HUES64 (cell line): ENCODE data around the gene FOXA3.
"Not testable (repeated sequence)": the region's sequence is repeated elsewhere in the genome, so short reads cannot be mapped to it uniquely, and the experiment has no call there.

Experiments
- H3K27ac ChIP-seq: 2 replicates; pipeline ENCODE4 v1.7.0; 2013; ENCODE audit warnings: low read depth, low read length, inconsistent platforms
- H3K27me3 ChIP-seq: 2 replicates; pipeline ENCODE4 v1.6.1; 2013; ENCODE audit warnings: mild to moderate bottlenecking, low read length; ENCODE audit not compliant: insufficient read depth
- H3K36me3 ChIP-seq: 2 replicates; pipeline ENCODE4 v1.6.1; 2013; ENCODE audit warnings: mild to moderate bottlenecking, low read length; ENCODE audit not compliant: insufficient read depth
- H3K4me1 ChIP-seq: 2 replicates; pipeline ENCODE4 v1.6.1; 2013; ENCODE audit warnings: mild to moderate bottlenecking, low read length, moderate library complexity; ENCODE audit not compliant: insufficient read depth
- H3K4me3 ChIP-seq: 2 replicates; pipeline ENCODE4 v1.5.1; 2013; ENCODE audit warnings: mild to moderate bottlenecking, low read length, moderate library complexity
- H3K9ac ChIP-seq: 2 replicates; pipeline ENCODE4 v1.6.1; 2013; ENCODE audit warnings: mild to moderate bottlenecking, low read depth, low read length
- H3K9me3 ChIP-seq: 2 replicates; pipeline ENCODE4 v1.6.1; 2013; ENCODE audit warnings: low read depth, low read length; ENCODE audit not compliant: insufficient read depth
- WGBS: fragments of 150-250, 120-280 bp; methylation state at CpG from one replicate; pipeline ENCODE4 v1.1.7; 2013; ENCODE audit warnings: missing lambda C conversion rate; 5-methylcytosine and 5-hydroxymethylcytosine counted together

The FOXA3 gene

DNA sequence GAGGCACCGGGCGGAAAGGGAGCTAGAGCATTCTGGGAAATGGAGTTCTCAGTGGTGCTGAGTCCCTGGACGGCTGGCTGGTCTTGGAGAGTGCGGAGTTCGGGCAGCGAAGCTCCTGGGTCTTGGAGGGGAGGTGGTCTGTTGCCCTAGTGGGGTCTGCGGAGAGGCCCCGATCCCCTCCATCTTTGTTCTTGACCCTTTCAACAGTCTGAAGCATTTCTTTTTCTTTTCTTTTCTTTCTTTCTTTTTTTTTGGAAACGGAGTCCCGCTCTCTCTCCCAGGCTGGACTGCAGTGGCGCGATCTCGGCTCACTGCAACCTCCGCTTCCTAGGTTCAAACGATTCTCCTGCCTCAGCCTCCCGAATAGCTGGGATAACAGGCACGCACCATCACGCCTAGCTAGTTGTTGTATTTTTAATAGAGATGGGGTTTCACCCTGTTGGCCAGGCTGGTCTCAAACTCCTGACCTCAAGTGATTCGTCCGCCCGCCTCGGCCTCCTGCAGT is 739 bp upstream of the FOXA3 start:
- H3K36me3 ChIP-seq = peaks cover 24% of the 10 kb centered on the region
- no peaks in the 10 kb centered on the region for H3K9me3 ChIP-seq
- H3K4me3 ChIP-seq = peak overlapping the region; percentile 67
- H3K4me1 ChIP-seq = peaks cover 14% of the 10 kb centered on the region; the same call in 1 of the 2 replicates
- no peak overlapping the region; the same call in 1 of the 2 replicates for H3K27ac ChIP-seq
- whole genome bisulfite sequencing = 7% methylated on average over 22 of the region's 22 CpGs
- H3K27me3 ChIP-seq = peaks cover 3% of the 10 kb centered on the region; the same call in 1 of the 2 replicates
- no peak overlapping the region for H3K9ac ChIP-seq

- Histone ChIP-seq H3K4me1 (peaks cover 14% of the 10 kb centered on the region; the same call in 1 of the 2 replicates), H3K9ac (peak overlapping the region; percentile 86), H3K9me3 (no peaks in the 10 kb centered on the region), H3K27me3 (peaks cover 3% of the 10 kb centered on the region; the same call in 1 of the 2 replicates), H3K36me3 (peaks cover 13% of the 10 kb centered on the region), H3K4me3 (peak overlapping the region; percentile 67), H3K27ac (peak overlapping the region; percentile 63)
- WGBS = 12% methylated on average over 12 of the region's 12 CpGs
Observed at GRCh38 chr19:45864629-45865082, 530 bp downstream of the FOXA3 start.

GRCh38 chr19:45865269-45865948 is 1.3 kb downstream of the FOXA3 start:
- no peaks in the 10 kb centered on the region for H3K9me3 ChIP-seq
- H3K4me1 ChIP-seq = peaks cover 14% of the 10 kb centered on the region; the same call in 1 of the 2 replicates
- no peak overlapping the region; the same call in 1 of the 2 replicates for H3K9ac ChIP-seq
- H3K4me3 ChIP-seq = peak overlapping the region; percentile 67
- WGBS = 76% methylated on average over 8 of the region's 9 CpGs
- H3K36me3 ChIP-seq = peaks cover 6% of the 10 kb centered on the region; the same call in 1 of the 2 replicates
- no peak overlapping the region for H3K27ac ChIP-seq
- H3K27me3 ChIP-seq = peaks cover 3% of the 10 kb centered on the region; the same call in 1 of the 2 replicates

- 0 out of 2 replicates have a peak, but pooled peaks cover under 1% of the 10 kb centered on the region for H3K36me3 ChIP-seq
- H3K4me1 ChIP-seq = peaks cover 14% of the 10 kb centered on the region; the same call in 1 of the 2 replicates
- 77% methylated on average over 9 of the region's 11 CpGs for WGBS
- H3K27ac ChIP-seq = no peak overlapping the region
- peaks cover 3% of the 10 kb centered on the region; the same call in 1 of the 2 replicates for H3K27me3 ChIP-seq
- no peak overlapping the region for H3K9ac ChIP-seq
- no peak overlapping the region for H3K4me3 ChIP-seq
- no peaks in the 10 kb centered on the region for H3K9me3 ChIP-seq
Observed at GRCh38 chr19:45866400-45867176, 2.5 kb downstream of the FOXA3 start.

GRCh38 chr19:45867241-45867640 is 3.1 kb downstream of the FOXA3 start:
- H3K36me3 ChIP-seq, H3K9me3 ChIP-seq, H3K4me3 ChIP-seq, H3K27me3 ChIP-seq, H3K27ac ChIP-seq, H3K9ac ChIP-seq: not testable (repeated sequence)
- WGBS = 82% methylated on average over 4 of the region's 4 CpGs
- H3K4me1 ChIP-seq = peaks cover 14% of the 10 kb centered on the region; the same call in 1 of the 2 replicates

DNA sequence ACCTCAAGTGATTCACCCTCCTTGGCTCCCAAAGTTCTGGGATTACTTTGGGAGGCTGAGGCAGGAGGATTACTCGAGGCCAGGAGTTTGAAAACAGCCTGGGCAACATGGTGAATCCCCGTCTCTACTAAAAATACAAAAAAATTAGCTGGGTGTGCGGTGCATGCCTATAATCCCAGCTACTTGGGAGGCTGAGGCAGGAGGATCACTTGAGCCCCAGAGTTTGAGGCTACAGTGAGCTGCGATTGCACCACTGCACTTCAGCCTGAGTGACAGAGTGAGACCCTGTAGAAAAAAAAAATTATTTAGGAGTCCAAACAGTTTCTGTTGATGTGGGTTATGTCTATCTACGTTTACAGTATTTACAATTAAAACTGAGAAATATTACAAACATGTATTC is 6.7 kb downstream of the FOXA3 start:
- no peak overlapping the region for H3K4me3 ChIP-seq
- peaks cover 10% of the 10 kb centered on the region; the same call in 1 of the 2 replicates for H3K36me3 ChIP-seq
- 90% methylated on average over 4 of the region's 5 CpGs for WGBS
- no peak overlapping the region for H3K27ac ChIP-seq
- H3K9ac ChIP-seq = no peak overlapping the region
- H3K9me3 ChIP-seq = no peaks in the 10 kb centered on the region
- peaks cover 6% of the 10 kb centered on the region; the same call in 1 of the 2 replicates for H3K4me1 ChIP-seq
- no peaks in the 10 kb centered on the region for H3K27me3 ChIP-seq

DNA sequence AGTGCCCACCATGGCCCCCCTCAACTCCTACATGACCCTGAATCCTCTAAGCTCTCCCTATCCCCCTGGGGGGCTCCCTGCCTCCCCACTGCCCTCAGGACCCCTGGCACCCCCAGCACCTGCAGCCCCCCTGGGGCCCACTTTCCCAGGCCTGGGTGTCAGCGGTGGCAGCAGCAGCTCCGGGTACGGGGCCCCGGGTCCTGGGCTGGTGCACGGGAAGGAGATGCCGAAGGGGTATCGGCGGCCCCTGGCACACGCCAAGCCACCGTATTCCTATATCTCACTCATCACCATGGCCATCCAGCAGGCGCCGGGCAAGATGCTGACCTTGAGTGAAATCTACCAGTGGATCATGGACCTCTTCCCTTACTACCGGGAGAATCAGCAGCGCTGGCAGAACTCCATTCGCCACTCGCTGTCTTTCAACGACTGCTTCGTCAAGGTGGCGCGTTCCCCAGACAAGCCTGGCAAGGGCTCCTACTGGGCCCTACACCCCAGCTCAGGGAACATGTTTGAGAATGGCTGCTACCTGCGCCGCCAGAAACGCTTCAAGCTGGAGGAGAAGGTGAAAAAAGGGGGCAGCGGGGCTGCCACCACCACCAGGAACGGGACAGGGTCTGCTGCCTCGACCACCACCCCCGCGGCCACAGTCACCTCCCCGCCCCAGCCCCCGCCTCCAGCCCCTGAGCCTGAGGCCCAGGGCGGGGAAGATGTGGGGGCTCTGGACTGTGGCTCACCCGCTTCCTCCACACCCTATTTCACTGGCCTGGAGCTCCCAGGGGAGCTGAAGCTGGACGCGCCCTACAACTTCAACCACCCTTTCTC is 8.2 kb downstream of the FOXA3 start:
- WGBS = 93% methylated on average over 34 of the region's 34 CpGs
- no peak overlapping the region for H3K9ac ChIP-seq
- H3K27ac ChIP-seq = no peak overlapping the region
- H3K4me3 ChIP-seq = no peak overlapping the region
- peaks cover 10% of the 10 kb centered on the region; the same call in 1 of the 2 replicates for H3K36me3 ChIP-seq
- H3K9me3 ChIP-seq = no peaks in the 10 kb centered on the region
- H3K4me1 ChIP-seq = peaks cover 6% of the 10 kb centered on the region; the same call in 1 of the 2 replicates
- H3K27me3 ChIP-seq = no peaks in the 10 kb centered on the region

- H3K4me3 ChIP-seq = no peak overlapping the region
- no peak overlapping the region for H3K9ac ChIP-seq
- no peaks in the 10 kb centered on the region for H3K27me3 ChIP-seq
- H3K36me3 ChIP-seq = peaks cover 10% of the 10 kb centered on the region; the same call in 1 of the 2 replicates
- no peaks in the 10 kb centered on the region for H3K9me3 ChIP-seq
- peaks cover 6% of the 10 kb centered on the region; the same call in 1 of the 2 replicates for H3K4me1 ChIP-seq
- no peak overlapping the region for H3K27ac ChIP-seq
- WGBS = 89% methylated on average over 7 of the region's 7 CpGs
Observed at GRCh38 chr19:45873219-45873772, 9.2 kb downstream of the FOXA3 start.

- Histone ChIP-seq H3K27me3 (no peaks in the 10 kb centered on the region), H3K36me3 (peaks cover 10% of the 10 kb centered on the region; the same call in 1 of the 2 replicates), H3K9me3 (no peaks in the 10 kb centered on the region), H3K4me3 (no peak overlapping the region), H3K27ac (no peak overlapping the region), H3K4me1 (peaks cover 6% of the 10 kb centered on the region; the same call in 1 of the 2 replicates), H3K9ac (no peak overlapping the region)
- 88% methylated on average over 7 of the region's 7 CpGs for WGBS
Observed at GRCh38 chr19:45874620-45874966, 10.5 kb downstream of the FOXA3 start.

DNA sequence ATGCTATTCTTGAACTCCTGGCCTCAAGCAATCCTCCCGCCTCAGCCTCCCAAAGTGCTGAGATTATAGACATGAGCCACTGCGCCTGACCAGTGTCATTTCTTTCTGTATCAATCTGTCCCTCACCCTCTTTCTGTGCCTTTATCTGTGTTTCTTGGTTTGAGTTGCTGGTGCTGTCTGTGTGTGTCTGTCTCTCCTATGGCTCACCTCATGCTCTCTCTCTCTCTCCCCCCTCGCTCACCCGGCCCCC is 12.0 kb downstream of the FOXA3 start:
- H3K36me3 ChIP-seq = peaks cover 10% of the 10 kb centered on the region; the same call in 1 of the 2 replicates
- peaks cover 6% of the 10 kb centered on the region; the same call in 1 of the 2 replicates for H3K4me1 ChIP-seq
- H3K27me3 ChIP-seq = no peaks in the 10 kb centered on the region
- H3K4me3 ChIP-seq = peak overlapping the region; percentile 50
- 52% methylated on average over 4 of the region's 4 CpGs for WGBS
- H3K9me3 ChIP-seq = no peaks in the 10 kb centered on the region
- H3K9ac ChIP-seq = peak overlapping the region; percentile 58
- no peak overlapping the region; the same call in 1 of the 2 replicates for H3K27ac ChIP-seq
